HEK293T (cell line): Measurements from ENCODE around the gene CCDC102A.

Experiments used
- CTCF ChIA-PET: fragments of 350-600 bp; formaldehyde crosslinking; extraction: SDS; loops from one replicate; lab custom pipeline; 2021; ENCODE audit warnings: antibody characterized with exemption, inconsistent platforms; lab: Yijun Ruan, JAX
- POLR2A ChIA-PET: fragments of 350-600 bp; formaldehyde crosslinking; extraction: SDS; loops from one replicate; lab custom pipeline; 2020; ENCODE audit warnings: antibody characterized with exemption, inconsistent platforms; lab: Yijun Ruan, JAX
- DNase-seq: peaks from one replicate; pipeline ENCODE4 v3.0.0; 2012; ENCODE audit warnings: mixed read lengths; ENCODE audit errors: extremely low spot score
- ARNT ChIP-seq: fragments of 450-650 bp; IDR thresholded peaks from 2 replicates; pipeline ENCODE4 v1.6.1; 2017; ENCODE audit warnings: mild to moderate bottlenecking
- BHLHE40 ChIP-seq: fragments of 450-650 bp; IDR thresholded peaks from 2 replicates; pipeline ENCODE4 v1.6.1; 2016; ENCODE audit warnings: mild to moderate bottlenecking, moderate library complexity, borderline replicate concordance
- CTBP1 ChIP-seq: fragments of 450-650 bp; IDR thresholded peaks from 2 replicates; pipeline ENCODE4 v1.6.1; 2016; ENCODE audit warnings: borderline replicate concordance
- ELF4 ChIP-seq: fragments of 450-650 bp; IDR thresholded peaks from 2 replicates; pipeline ENCODE4 v1.6.1; 2017; ENCODE audit warnings: antibody characterized with exemption
- FOXA1 ChIP-seq: fragments of 450-650 bp; IDR thresholded peaks from 2 replicates; pipeline ENCODE4 v1.6.1; 2016; ENCODE audit warnings: mild to moderate bottlenecking
- FOXK2 ChIP-seq: fragments of 450-650 bp; IDR thresholded peaks from 2 replicates; pipeline ENCODE4 v1.6.1; 2016; ENCODE audit warnings: mild to moderate bottlenecking
- FOXM1 ChIP-seq: fragments of 450-650 bp; IDR thresholded peaks from 2 replicates; pipeline ENCODE4 v1.6.1; 2017; ENCODE audit warnings: mild to moderate bottlenecking, borderline replicate concordance
- HDGF ChIP-seq: fragments of 450-650 bp; IDR thresholded peaks from 2 replicates; pipeline ENCODE4 v1.6.1; 2017; ENCODE audit warnings: antibody characterized with exemption, borderline replicate concordance
- L3MBTL2 ChIP-seq: fragments of 450-650 bp; conservative IDR thresholded peaks from 2 replicates; pipeline ENCODE4 v1.6.1; 2016; ENCODE audit warnings: mild to moderate bottlenecking
- LEF1 ChIP-seq: fragments of 450-650 bp; IDR thresholded peaks from 2 replicates; pipeline ENCODE4 v1.6.1; 2017; ENCODE audit warnings: mild to moderate bottlenecking, borderline replicate concordance
- NFRKB ChIP-seq: fragments of 450-650 bp; IDR thresholded peaks from 2 replicates; pipeline ENCODE4 v1.6.1; 2016; ENCODE audit warnings: mild to moderate bottlenecking, moderate library complexity
- SP1 ChIP-seq: fragments of 450-650 bp; IDR thresholded peaks from 2 replicates; pipeline ENCODE4 v1.6.1; 2017
- SUZ12 ChIP-seq: fragments of 450-650 bp; IDR thresholded peaks from 2 replicates; pipeline ENCODE4 v1.6.1; 2016; ENCODE audit warnings: mild to moderate bottlenecking
- TARDBP ChIP-seq: fragments of 450-650 bp; IDR thresholded peaks from 2 replicates; pipeline ENCODE4 v1.6.1; 2016
- ZNF384 ChIP-seq: fragments of 450-650 bp; IDR thresholded peaks from 2 replicates; pipeline ENCODE4 v1.6.1; 2016
- TF ChIP-seq, protein P1 (sequence below): fragments of 450-650 bp; IDR thresholded peaks from 2 replicates; pipeline ENCODE4 v1.6.1; 2016

CCDC102A gene

DNA sequence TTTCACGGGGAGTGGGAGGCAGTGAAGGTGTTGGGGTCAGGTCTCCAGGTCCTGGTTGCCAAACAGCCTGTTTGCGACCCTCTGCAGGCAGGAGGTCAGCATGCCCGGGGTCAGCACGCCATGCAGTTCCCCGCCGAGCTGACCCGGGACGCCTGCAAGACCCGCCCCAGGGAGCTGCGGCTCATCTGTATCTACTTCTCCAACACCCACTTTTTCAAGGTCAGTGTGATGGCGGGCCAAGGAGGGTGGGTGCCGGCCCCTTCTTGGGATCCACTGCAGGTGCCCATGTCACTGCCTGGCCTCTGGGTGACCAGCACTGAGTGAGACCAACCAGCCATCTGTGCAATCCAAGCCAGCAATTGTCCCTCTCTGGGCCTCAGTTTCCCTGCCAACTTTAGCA is 27.4 kb upstream of the CCDC102A start:
- TF ChIP-seq FOXA1 (no peak), SUZ12 (no peak), TARDBP (no peak), SP1 (no peak), FOXM1 (no peak), CTBP1 (no peak), LEF1 (no peak), FOXK2 (no peak)
- no peak for DNase-seq
- CTCF ChIA-PET: interaction anchor here (4.3 kb wide), 1 partner anchor 12 kb away, joined by 10 read pairs; no protein-coding TSS in a partner anchor
- POLR2A ChIA-PET: no interaction called here

- ChIA-PET CTCF (interaction anchor here (4.3 kb wide), 1 partner anchor 13 kb away, joined by 10 read pairs; no protein-coding TSS in a partner anchor), POLR2A (no interaction called here)
- DNase-seq: no peak
- no peak for TF ChIP-seq HDGF
- TF ChIP-seq BHLHE40: no peak
- TF ChIP-seq TARDBP: no peak
- TF ChIP-seq LEF1: no peak
- TF ChIP-seq NFRKB: no peak
- TF ChIP-seq ELF4: no peak
Observed at GRCh38 chr16:57563487-57563750, 27.0 kb upstream of the CCDC102A start.

GRCh38 chr16:57562669-57563486 is 26.5 kb upstream of the CCDC102A start:
- no peak for DNase-seq
- ChIA-PET POLR2A (no interaction called here), CTCF (interaction anchor here (4.3 kb wide), 1 partner anchor 13 kb away, joined by 10 read pairs; no protein-coding TSS in a partner anchor)
- TF ChIP-seq TARDBP (no peak), SUZ12 (no peak)

GRCh38 chr16:57562066-57562465 is 25.7 kb upstream of the CCDC102A start:
- POLR2A ChIA-PET: no interaction called here
- CTCF ChIA-PET: no interaction called here
- TF ChIP-seq HDGF (no peak), TARDBP (no peak), ZNF384 (no peak), FOXK2 (no peak), ARNT (no peak), LEF1 (no peak), L3MBTL2 (no peak), FOXA1 (no peak), NFRKB (no peak), ELF4 (no peak), FOXM1 (no peak), BHLHE40 (no peak), SP1 (no peak), CTBP1 (no peak), SUZ12 (no peak)
- TF ChIP-seq, protein P1, sequence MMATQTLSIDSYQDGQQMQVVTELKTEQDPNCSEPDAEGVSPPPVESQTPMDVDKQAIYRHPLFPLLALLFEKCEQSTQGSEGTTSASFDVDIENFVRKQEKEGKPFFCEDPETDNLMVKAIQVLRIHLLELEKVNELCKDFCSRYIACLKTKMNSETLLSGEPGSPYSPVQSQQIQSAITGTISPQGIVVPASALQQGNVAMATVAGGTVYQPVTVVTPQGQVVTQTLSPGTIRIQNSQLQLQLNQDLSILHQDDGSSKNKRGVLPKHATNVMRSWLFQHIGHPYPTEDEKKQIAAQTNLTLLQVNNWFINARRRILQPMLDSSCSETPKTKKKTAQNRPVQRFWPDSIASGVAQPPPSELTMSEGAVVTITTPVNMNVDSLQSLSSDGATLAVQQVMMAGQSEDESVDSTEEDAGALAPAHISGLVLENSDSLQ: no peak
- no peak for DNase-seq

DNA sequence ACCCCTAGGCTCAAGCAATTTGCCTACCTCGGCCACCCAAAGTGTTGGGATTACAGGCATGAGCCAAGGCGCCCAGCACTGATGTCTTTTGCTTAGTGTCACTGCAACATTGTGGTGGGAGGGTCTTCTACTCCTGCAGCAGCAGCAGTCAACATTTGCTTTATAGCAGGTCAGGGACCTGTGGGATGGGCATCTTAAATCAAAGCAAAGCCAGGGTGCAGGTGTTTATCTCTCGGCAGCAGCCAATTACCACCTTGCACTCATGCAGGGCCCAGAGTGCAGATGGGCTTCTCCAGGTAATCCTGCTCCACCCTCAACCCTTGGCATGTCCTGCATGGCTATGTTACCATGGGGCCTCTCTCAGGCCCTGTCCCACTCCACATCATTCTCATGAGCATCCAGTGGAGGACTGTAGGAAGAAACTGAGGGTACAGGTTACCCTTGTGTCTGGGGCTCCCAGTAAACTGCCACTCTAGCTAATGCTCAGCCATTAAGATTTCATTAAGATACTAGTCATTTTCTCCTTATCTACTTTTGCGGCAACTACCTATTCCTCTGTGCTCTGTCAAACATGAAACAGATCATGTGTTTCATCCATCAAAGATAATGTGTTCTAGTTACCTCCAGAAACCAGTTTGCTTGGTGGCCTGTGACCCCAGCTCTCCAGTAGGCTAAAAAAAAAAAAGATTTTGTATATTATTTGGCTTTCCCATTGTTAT is 22.9 kb upstream of the CCDC102A start:
- DNase-seq: no peak
- ChIA-PET POLR2A (no interaction called here), CTCF (no interaction called here)
- TF ChIP-seq CTBP1 (no peak), LEF1 (no peak), FOXK2 (no peak), ARNT (no peak), NFRKB (no peak), SUZ12 (no peak), BHLHE40 (no peak), SP1 (no peak), FOXA1 (no peak), ZNF384 (no peak), L3MBTL2 (no peak), ELF4 (no peak), TARDBP (no peak), FOXM1 (no peak), HDGF (no peak)
- TF ChIP-seq, protein P1: no peak

- no peak for TF ChIP-seq SP1
- TF ChIP-seq CTBP1: no peak
- TF ChIP-seq ZNF384: no peak
- TF ChIP-seq LEF1: no peak
- TF ChIP-seq ARNT: no peak
- no peak for TF ChIP-seq NFRKB
- TF ChIP-seq, protein P1: no peak
- no peak for TF ChIP-seq TARDBP
- no peak for TF ChIP-seq BHLHE40
- TF ChIP-seq ELF4: no peak
- no peak for TF ChIP-seq L3MBTL2
- no peak for TF ChIP-seq FOXM1
- TF ChIP-seq HDGF: no peak
- DNase-seq: no peak
- CTCF ChIA-PET: no interaction called here
- POLR2A ChIA-PET: no interaction called here
Observed at GRCh38 chr16:57556941-57557541, 20.7 kb upstream of the CCDC102A start.
